ENCODE results near the gene ANKRD34C. TPM values are rescaled to one million over a fixed set of nuclear protein-coding genes. Genes with fewer than 3 reads are reported as not detected.

Gene ANKRD34C
- total and polyA plus RNA-seq, 10 donors: not detected

- peaks cover 0 to 30% (median 28%) of the 10 kb centered on the region in 6 donors for H3K36me3 ChIP-seq
- intact Hi-C loops (cut with DNase I; ENCODE audit: low total_unique reads): no loop called here
- 0 to 2% (median 1%) methylated on average over 41 to 69 of the region's 76 CpGs for WGBS, 5 donors
- peak; percentile 93 for DNase-seq
- peaks cover 7 to 37% (median 17%) of the 10 kb centered on the region in 6 donors for H3K4me1 ChIP-seq
- H3K9me3 ChIP-seq: no peaks in the 10 kb centered on the region
- H3K27ac ChIP-seq: peak within 1 kb of the TSS in 5 of 8 donors; percentile 45 to 74 (median 56)
- TF ChIP-seq, protein P1, sequence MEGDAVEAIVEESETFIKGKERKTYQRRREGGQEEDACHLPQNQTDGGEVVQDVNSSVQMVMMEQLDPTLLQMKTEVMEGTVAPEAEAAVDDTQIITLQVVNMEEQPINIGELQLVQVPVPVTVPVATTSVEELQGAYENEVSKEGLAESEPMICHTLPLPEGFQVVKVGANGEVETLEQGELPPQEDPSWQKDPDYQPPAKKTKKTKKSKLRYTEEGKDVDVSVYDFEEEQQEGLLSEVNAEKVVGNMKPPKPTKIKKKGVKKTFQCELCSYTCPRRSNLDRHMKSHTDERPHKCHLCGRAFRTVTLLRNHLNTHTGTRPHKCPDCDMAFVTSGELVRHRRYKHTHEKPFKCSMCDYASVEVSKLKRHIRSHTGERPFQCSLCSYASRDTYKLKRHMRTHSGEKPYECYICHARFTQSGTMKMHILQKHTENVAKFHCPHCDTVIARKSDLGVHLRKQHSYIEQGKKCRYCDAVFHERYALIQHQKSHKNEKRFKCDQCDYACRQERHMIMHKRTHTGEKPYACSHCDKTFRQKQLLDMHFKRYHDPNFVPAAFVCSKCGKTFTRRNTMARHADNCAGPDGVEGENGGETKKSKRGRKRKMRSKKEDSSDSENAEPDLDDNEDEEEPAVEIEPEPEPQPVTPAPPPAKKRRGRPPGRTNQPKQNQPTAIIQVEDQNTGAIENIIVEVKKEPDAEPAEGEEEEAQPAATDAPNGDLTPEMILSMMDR (IDR thresholded peaks at IDR 0.05 in 8 of 11, conservative IDR thresholded peaks at IDR 0.05 in 3 of 11): peak in 8 of 11 experiments; percentile 23 to 52 (median 32)
- no peak for TF ChIP-seq POLR2A (IDR thresholded peaks at IDR 0.05)
- peak; percentile 80 to 88 (median 87) for TF ChIP-seq POLR2AphosphoS5 (IDR thresholded peaks at IDR 0.05)
- H3K4me3 ChIP-seq: peak within 1 kb of the TSS; percentile 63 to 99 (median 88)
- peaks cover 0 to 35% (median 0%) of the 10 kb centered on the region in 7 donors for H3K27me3 ChIP-seq (replicated peaks in 1 of 7)
Measured at GRCh38 chr15:79310985-79311900, 28.7 kb downstream of the ANKRD34C start, which contains the start of gene TMED3. Gene TMED3 (plus strand): TSS chr15:79311112. CDS start chr15:79311250, 138 bp downstream.

DNA sequence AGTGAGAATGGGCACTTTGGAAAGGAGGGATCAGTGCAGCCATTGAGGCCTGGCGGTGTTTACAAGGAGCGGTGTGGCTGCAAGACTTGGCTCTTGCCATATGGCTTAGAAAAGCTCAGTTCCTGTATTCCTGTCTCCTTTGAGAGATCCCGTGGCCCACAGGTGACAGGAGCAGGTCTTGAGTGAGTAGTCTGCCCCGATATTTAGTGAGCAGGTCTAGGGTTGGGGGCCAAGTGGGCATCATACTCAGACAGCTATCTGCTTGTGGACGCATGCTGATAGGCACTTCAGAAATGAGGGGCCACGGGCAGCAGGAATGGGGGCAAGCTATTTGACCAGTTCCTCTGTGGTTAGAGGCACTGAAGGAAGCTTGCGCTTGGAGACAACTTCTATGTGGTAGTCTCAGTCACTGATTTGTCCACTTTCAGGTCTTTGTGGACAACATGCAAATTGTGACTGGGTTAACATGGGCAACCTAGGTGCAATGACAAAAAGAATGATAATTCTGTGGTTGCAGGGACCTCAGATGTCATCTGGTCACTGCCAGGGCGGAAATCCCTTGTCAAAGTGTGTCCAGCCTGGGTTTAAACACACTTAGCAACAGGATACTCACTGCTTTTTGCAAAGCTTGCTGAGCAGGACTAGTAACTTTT, 29.5 kb downstream of the ANKRD34C start:
- peak overlapping the region in 1 of 8 donors; percentile 74 for H3K27ac ChIP-seq
- intact Hi-C loops (cut with DNase I; ENCODE audit: low total_unique reads): no loop called here
- H3K36me3 ChIP-seq: peaks cover 0 to 38% (median 35%) of the 10 kb centered on the region in 6 donors
- peaks cover 0 to 30% (median 0%) of the 10 kb centered on the region in 7 donors for H3K27me3 ChIP-seq (replicated peaks in 1 of 7)
- H3K4me3 ChIP-seq: peak overlapping the region; percentile 63 to 99 (median 88)
- TF ChIP-seq, protein P1 (IDR thresholded peaks at IDR 0.05 in 8 of 11, conservative IDR thresholded peaks at IDR 0.05 in 3 of 11): no peak
- no peak for TF ChIP-seq POLR2AphosphoS5 (IDR thresholded peaks at IDR 0.05)
- no peak for TF ChIP-seq POLR2A (IDR thresholded peaks at IDR 0.05)
- DNase-seq: no peak
- H3K4me1 ChIP-seq: peaks cover 7 to 37% (median 17%) of the 10 kb centered on the region in 6 donors
- no peaks in the 10 kb centered on the region for H3K9me3 ChIP-seq
- 57 to 66% (median 61%) methylated on average over 8 of the region's 8 CpGs for WGBS, 5 donors

DNA sequence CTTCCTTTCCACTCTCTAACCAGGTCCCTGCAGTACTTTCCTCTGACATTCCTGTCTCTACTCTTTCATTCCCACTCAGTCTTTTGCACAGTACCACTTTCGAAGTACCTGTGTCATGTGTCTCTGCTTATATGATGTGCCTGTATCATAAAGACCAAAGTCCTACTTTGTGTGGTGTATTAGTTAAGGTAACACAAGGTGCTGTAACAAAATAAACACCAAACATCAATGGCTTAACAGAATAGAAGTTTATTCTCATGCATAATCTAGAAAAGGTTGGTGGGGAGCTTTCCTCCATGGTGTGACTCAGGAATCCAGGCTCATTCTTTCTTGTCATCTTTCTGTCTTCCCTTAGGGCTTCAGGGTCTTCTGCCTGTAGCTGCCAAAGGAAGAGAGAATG, 31.7 kb downstream of the ANKRD34C start:
- TF ChIP-seq POLR2AphosphoS5 (IDR thresholded peaks at IDR 0.05) (no peak), POLR2A (IDR thresholded peaks at IDR 0.05) (no peak)
- TF ChIP-seq, protein P1 (IDR thresholded peaks at IDR 0.05 in 8 of 11, conservative IDR thresholded peaks at IDR 0.05 in 3 of 11): no peak
- Histone ChIP-seq H3K4me3 (no peak overlapping the region), H3K36me3 (peaks cover 3 to 60% (median 55%) of the 10 kb centered on the region in 6 donors), H3K9me3 (no peaks in the 10 kb centered on the region), H3K27ac (no peak overlapping the region), H3K27me3 (replicated peaks in 1 of 7) (peaks cover 0 to 17% (median 0%) of the 10 kb centered on the region in 7 donors), H3K4me1 (peaks cover 7 to 37% (median 17%) of the 10 kb centered on the region in 6 donors)
- intact Hi-C loops (cut with DNase I; ENCODE audit: low total_unique reads): no loop called here
- no peak for DNase-seq
- 91 to 100% (median 98%) methylated on average over 1 of the region's 1 CpG for WGBS, 5 donors

Measured in spleen (tissue), 11 donors.